ENCODE data around the gene APOA1. TPM values are rescaled to one million over a fixed set of nuclear protein-coding genes. Genes with fewer than 3 reads are reported as not detected.

APOA1 gene
- not detected for total RNA-seq

GRCh38 chr11:116837231-116838091 lies at the start of gene APOA1:
TSS of gene APOA1 (minus strand) at chr11:116837622. CDS start at chr11:116837387, 235 bp downstream.

DNA sequence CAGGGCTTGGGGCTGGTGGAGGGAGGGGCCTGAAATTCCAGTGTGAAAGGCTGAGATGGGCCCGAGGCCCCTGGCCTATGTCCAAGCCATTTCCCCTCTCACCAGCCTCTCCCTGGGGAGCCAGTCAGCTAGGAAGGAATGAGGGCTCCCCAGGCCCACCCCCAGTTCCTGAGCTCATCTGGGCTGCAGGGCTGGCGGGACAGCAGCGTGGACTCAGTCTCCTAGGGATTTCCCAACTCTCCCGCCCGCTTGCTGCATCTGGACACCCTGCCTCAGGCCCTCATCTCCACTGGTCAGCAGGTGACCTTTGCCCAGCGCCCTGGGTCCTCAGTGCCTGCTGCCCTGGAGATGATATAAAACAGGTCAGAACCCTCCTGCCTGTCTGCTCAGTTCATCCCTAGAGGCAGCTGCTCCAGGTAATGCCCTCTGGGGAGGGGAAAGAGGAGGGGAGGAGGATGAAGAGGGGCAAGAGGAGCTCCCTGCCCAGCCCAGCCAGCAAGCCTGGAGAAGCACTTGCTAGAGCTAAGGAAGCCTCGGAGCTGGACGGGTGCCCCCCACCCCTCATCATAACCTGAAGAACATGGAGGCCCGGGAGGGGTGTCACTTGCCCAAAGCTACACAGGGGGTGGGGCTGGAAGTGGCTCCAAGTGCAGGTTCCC lies 7.8 kb downstream of the APOA1 start, which contains the start of gene APOC3:
APOC3 (plus strand) TSS at position 383 of the 659 bp plus-strand sequence. CDS start 676 bp downstream, outside the sequence.

GRCh38 chr11:116823031-116823843 lies 14.2 kb downstream of the APOA1 start, which contains the start of gene APOA4:
TSS of gene APOA4 (minus strand) at chr11:116823304. CDS start at chr11:116823191, 113 bp downstream.

DNA sequence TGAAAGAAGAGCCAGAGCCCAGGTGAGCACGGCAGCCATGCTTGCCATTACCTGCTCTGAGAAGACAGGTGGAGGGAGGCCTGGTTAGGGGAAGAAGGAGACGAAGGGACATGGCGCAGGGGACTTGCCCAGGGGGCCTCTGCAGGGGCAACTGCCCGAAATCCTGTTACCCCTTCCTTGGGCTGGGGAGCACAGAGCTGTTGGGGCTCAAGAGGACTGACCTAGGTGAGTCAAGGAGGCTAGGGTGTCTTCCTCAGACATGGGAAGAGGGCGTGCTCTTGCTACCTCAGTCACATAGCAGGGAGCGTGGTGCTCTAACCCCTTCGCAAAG lies 45.6 kb downstream of the APOA1 start, which contains the start of gene APOA5:
APOA5 (minus strand) TSS at position 67 of the 331 bp plus-strand sequence; CDS start at position 48, 19 bp downstream.

GRCh38 chr11:116787786-116788486 lies 49.5 kb downstream of the APOA1 start, which contains the start of gene ZPR1:
TSS of gene ZPR1 (minus strand) at chr11:116788023. CDS start at chr11:116787990, 33 bp downstream.

Other genes with a start within 250 kb of the APOA1 start
- gene BUD13, start 64.6 kb downstream of the APOA1 start, total RNA-seq, result 10 to 100 TPM; 13.1 to 19.6 TPM
- 10 to 100 TPM; 25.1 to 45.3 TPM for gene ZPR1, start 49.6 kb downstream of the APOA1 start, total RNA-seq
- gene APOA5, start 45.7 kb downstream of the APOA1 start, total RNA-seq, result not detected
- gene APOA4, start 14.3 kb downstream of the APOA1 start, total RNA-seq, result not detected
- not detected for gene APOC3, start 7.7 kb downstream of the APOA1 start, total RNA-seq

Data from melanocyte of skin (primary cell).